SKM-1 treated with dmso at 0.1 percent for 144 hours (cell line): ENCODE measurements around the gene TSC2.

Source experiments
- DNase-seq: peaks from one replicate; lab custom pipeline; 2025; ENCODE audit not compliant: unreplicated experiment; lab: John Stamatoyannopoulos, UW

The TSC2 gene

GRCh38 chr16:2042171-2042985 is 5.4 kb upstream of the TSC2 start:
- DNase-seq = no peak

GRCh38 chr16:2042986-2043666 is 4.7 kb upstream of the TSC2 start:
- no peak for DNase-seq

- no peak for DNase-seq
Measured at GRCh38 chr16:2043667-2044451, 3.9 kb upstream of the TSC2 start.

- no peak for DNase-seq
Measured at GRCh38 chr16:2044541-2044940, 3.2 kb upstream of the TSC2 start.

GRCh38 chr16:2045965-2046892 is 1.6 kb upstream of the TSC2 start:
- no peak for DNase-seq

GRCh38 chr16:2046893-2047329 is 874 bp upstream of the TSC2 start:
- no peak for DNase-seq

DNA sequence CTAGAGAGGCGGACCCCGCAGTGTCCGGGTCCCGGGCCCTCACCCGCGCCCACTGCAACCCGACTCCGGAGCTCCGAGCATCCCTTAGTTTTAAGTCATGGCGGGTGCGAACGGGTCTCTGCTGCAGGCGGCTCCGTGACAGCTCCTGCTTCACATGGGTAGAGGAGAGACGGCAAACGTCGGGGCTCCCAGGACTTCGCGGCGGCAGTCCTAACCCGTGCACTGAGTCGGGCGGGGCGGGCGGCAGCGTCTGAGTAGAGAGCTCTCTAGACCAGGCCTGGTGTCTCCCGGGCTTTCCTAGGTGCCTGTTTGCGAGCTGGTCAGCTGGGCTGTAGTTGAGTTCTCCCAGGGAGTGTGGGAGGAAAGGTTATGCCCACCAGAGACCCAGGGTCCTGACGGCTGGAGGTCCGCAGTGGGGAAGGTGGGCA is 345 bp downstream of the TSC2 start:
- no peak for DNase-seq

GRCh38 chr16:2053211-2053610 is 5.4 kb downstream of the TSC2 start:
- DNase-seq = no peak

DNA sequence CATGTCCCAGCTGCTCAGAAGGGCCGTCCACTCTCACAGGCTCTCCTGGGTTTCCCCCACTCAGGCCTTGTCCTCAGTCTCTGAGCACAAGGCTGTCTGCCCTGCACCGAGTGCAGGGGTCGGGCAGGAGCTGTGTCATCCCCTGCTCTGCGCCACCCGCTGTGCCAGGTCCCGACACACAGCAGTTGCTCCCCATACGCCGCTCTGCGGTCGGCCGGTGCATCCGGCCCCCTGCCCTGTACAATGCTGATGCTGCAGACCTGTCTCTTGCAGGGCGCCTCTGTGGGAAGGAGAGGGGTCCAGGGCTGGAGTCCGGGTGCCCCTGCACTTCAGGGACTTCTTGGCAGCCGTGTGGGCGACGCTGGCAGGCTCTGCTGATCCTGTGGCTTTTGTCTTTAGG is 6.1 kb downstream of the TSC2 start:
- no peak for DNase-seq

GRCh38 chr16:2054543-2055245 is 6.9 kb downstream of the TSC2 start:
- no peak for DNase-seq

DNA sequence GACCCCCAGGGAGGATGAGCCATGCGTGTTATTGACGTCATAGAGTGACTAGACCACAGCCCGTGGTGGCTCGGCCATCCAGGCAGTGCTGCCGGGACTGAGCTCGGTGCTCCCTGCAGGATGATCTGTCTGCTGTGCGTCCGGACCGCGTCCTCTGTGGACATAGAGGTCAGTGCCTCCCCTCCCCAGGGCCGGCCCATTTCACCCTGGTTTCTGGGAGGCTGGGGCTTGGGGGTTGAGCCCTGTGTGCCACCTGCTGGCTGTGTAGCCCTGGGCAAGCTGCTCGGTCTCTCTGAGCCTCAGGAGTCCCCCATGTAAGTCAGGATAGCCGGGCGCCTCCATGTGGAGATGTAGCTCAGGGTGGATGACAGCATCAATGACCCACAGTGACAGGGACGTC is 8.3 kb downstream of the TSC2 start:
- DNase-seq = no peak

DNA sequence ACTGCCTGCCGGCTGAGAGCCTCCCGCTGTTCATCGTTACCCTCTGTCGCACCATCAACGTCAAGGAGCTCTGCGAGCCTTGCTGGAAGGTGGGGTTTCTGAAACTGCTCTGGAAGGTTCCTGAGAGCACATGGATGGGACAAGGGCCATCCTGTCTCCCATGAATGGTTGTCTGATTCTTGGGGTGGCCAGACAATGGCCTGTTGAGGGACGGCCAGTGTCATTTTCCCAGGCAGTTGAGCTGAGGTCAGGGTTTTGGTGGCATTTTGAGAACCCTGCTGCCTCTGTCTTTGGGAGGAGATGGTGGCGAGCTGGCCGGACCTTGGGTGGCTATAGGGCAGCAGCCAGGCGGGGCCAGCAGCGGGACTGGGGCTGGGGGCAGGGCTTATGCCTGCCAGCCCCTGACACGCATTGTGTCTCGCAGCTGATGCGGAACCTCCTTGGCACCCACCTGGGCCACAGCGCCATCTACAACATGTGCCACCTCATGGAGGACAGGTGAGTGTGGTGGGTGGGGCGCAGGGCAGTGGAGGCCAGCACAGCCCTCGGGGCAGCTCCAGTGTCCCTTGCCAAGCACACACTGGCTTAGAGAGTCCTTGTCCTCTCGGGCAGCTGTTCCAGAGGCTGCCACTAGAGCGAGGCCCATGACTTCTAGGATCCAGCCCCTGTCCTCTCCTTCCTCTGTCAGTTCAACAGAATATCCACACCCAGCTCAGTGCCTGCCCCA is 9.1 kb downstream of the TSC2 start:
- DNase-seq = no peak

DNA sequence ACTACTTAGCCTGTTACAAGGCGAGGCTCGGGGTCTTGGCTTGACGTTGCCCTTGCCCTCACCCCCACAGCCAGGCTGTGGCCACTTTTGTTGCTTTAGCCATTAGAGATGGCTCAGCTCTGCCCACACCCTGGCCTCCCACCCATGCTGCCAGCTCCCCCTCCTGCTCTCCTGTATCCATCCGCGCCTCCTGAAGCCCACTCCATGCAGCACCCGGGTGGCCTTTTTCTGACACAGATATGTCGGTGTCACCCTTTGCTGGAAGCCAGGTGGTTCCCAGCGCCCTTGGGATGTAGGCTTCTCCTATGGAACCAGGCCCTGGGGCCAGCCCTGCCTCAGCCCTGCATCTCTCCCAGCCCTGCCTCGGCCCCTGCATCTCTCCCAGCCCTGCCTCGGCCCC is 9.7 kb downstream of the TSC2 start:
- DNase-seq = no peak

DNA sequence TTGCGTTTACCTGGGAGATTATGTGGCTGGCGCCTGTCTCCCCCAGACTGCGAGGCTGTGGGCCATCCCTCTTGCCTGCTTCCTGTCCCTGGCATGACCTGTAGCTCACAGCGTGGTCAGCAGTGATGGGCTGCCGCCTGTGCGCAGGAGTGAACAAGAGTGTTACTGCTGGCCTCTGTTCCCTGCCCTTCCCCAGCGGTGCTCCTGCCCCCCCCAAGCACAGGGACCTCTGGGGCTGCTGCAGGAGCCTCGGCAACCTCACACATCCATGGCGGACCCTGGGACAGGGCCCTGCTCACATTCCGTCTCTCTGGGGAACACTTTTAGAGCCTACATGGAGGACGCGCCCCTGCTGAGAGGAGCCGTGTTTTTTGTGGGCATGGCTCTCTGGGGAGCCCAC is 10.6 kb downstream of the TSC2 start:
- DNase-seq = no peak

DNA sequence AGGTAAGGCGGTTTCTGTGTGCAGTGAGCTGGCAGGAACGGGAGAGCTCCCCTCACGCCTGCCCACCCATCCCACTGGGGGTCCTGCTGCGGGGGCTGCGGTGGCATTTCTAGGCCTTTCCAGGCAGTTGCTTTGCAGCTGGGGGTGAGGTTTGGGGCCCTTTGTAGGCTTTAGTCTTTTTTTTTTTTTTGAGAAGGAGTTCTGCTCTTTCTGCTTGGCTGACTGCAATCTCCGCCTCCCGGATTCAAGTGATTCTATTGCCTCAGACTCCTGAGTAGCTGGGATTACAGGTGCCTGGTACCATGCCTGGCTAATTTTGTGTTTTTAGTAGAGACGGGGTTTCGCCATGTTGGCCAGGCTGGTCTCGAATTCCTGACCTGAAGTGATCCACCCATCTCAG is 11.1 kb downstream of the TSC2 start:
- no peak for DNase-seq

- no peak for DNase-seq
Measured at GRCh38 chr16:2060346-2060745, 12.6 kb downstream of the TSC2 start.

DNA sequence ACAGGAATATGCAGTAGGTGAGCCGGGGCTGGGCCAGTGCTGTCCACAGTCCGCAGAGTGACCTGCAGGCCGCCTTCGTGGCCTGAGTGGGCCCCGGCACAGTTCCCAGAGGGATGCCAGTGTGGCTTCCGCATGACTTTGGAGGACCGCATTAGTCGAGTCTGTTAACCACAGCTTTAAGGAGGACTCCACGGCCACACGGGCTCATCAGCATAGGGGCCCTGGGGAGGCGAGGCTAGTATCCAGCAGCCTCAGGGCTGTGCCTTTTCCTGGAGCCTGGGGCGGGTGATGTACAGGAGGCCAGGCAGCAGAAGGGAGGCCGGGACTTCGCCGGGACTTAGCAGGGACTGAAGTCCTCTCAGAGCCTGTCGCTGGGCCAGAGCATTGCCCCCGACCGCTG is 13.2 kb downstream of the TSC2 start:
- no peak for DNase-seq

GRCh38 chr16:2061526-2061925 is 13.7 kb downstream of the TSC2 start:
- DNase-seq = no peak

GRCh38 chr16:2062801-2063200 is 15.0 kb downstream of the TSC2 start:
- DNase-seq = no peak
